ENCODE results near the gene NECTIN1.

NECTIN1 gene

GRCh38 chr11:119669487-119669886 lies 59.5 kb downstream of the NECTIN1 start:
- no peak for DNase-seq (ENCODE audit: low read depth)
- no peak for TF ChIP-seq CTCF (IDR thresholded peaks at IDR 0.05; ENCODE audit: control insufficient read depth, insufficient read depth, low read depth, low read length, missing control alignments)
- no peak overlapping the region for H3K4me3 ChIP-seq (ENCODE audit: control insufficient read depth, low read depth, low read length)

GRCh38 chr11:119668676-119669075 lies 60.3 kb downstream of the NECTIN1 start:
- no peak overlapping the region for H3K4me3 ChIP-seq (ENCODE audit: control insufficient read depth, low read depth, low read length)
- DNase-seq (ENCODE audit: low read depth): no peak
- TF ChIP-seq CTCF (IDR thresholded peaks at IDR 0.05; ENCODE audit: control insufficient read depth, insufficient read depth, low read depth, low read length, missing control alignments): no peak

- TF ChIP-seq CTCF (IDR thresholded peaks at IDR 0.05; ENCODE audit: control insufficient read depth, insufficient read depth, low read depth, low read length, missing control alignments): peak; percentile 97
- H3K4me3 ChIP-seq (ENCODE audit: control insufficient read depth, low read depth, low read length): no peak overlapping the region
- DNase-seq (ENCODE audit: low read depth): no peak
These were observed 62.4 kb downstream of the NECTIN1 start for GRCh38 chr11:119666463-119667131.

- no peak for TF ChIP-seq CTCF (IDR thresholded peaks at IDR 0.05; ENCODE audit: control insufficient read depth, insufficient read depth, low read depth, low read length, missing control alignments)
- DNase-seq (ENCODE audit: low read depth): no peak
- no peak overlapping the region for H3K4me3 ChIP-seq (ENCODE audit: control insufficient read depth, low read depth, low read length)
These were observed 62.9 kb downstream of the NECTIN1 start for GRCh38 chr11:119666061-119666460.

GRCh38 chr11:119664701-119665420 lies 64.1 kb downstream of the NECTIN1 start:
- no peak for DNase-seq (ENCODE audit: low read depth)
- TF ChIP-seq CTCF (IDR thresholded peaks at IDR 0.05; ENCODE audit: control insufficient read depth, insufficient read depth, low read depth, low read length, missing control alignments): no peak
- no peak overlapping the region for H3K4me3 ChIP-seq (ENCODE audit: control insufficient read depth, low read depth, low read length)

GRCh38 chr11:119664063-119664572 lies 64.9 kb downstream of the NECTIN1 start:
- H3K4me3 ChIP-seq (ENCODE audit: control insufficient read depth, low read depth, low read length): no peak overlapping the region
- no peak for DNase-seq (ENCODE audit: low read depth)
- no peak for TF ChIP-seq CTCF (IDR thresholded peaks at IDR 0.05; ENCODE audit: control insufficient read depth, insufficient read depth, low read depth, low read length, missing control alignments)

All from AG09309 (cell line).